Bronchial smooth muscle cell (primary cell): ENCODE measurements around the gene MAB21L1. TPM values are rescaled to one million over a fixed set of nuclear protein-coding genes. Genes with fewer than 3 reads are reported as not detected.

Source experiments
- total RNA-seq: library from RNA; depleted of rRNA; stranded (reverse); fragments of >200 nt; gene quantifications from 2 replicates; pipeline ENCODE4 v1.2.1, GENCODE V29; 2014

MAB21L1 gene
- total RNA-seq = 0.86 and 3.0 TPM in 2 replicates

GRCh38 chr13:35475960-35476943 is at the start of gene MAB21L1:
Gene MAB21L1 (minus strand): TSS chr13:35476689. CDS start chr13:35476138, 551 bp downstream.

